SU-DHL-6 (cell line): ENCODE measurements around the gene AFF3.

Experiments used
- H2AFZ ChIP-seq: fragments of 200-600 bp; sonication (generic); 2 replicates; pipeline ENCODE4 v1.6.1; 2014; ENCODE audit warnings: low read depth, mild to moderate bottlenecking, moderate library complexity, mixed read lengths, antibody characterized with exemption, low read length; ENCODE audit not compliant: severe bottlenecking
- H3F3A ChIP-seq: fragments of 200-600 bp; shearing (Covaris generic); 2 replicates; pipeline ENCODE4 v1.6.0; 2016; ENCODE audit warnings: antibody characterized with exemption, mild to moderate bottlenecking; ENCODE audit not compliant: insufficient read depth
- H3K27ac ChIP-seq: fragments of 200-600 bp; sonication (generic); 2 replicates; pipeline ENCODE4 v1.5.1; 2016; ENCODE audit warnings: low read depth, mild to moderate bottlenecking, low read length, moderate library complexity, mixed read lengths
- H3K27me3 ChIP-seq: fragments of 200-600 bp; sonication (generic), shearing (Covaris generic); 2 replicates; pipeline ENCODE4 v1.6.0; 2014; ENCODE audit warnings: mild to moderate bottlenecking, low read length
- H3K36me3 ChIP-seq: fragments of 200-600 bp; sonication (generic); 2 replicates; pipeline ENCODE4 v1.6.1; 2014; ENCODE audit warnings: mild to moderate bottlenecking, low read length, mixed read lengths
- H3K4me2 ChIP-seq: fragments of 300-600, 200-600 bp; shearing (Covaris generic), sonication (generic); 2 replicates; pipeline ENCODE4 v1.6.0; 2014; ENCODE audit warnings: low read length, low read depth, mild to moderate bottlenecking; ENCODE audit not compliant: poor library complexity, severe bottlenecking
- H3K4me3 ChIP-seq: fragments of 200-600 bp; sonication (generic); 2 replicates; pipeline ENCODE4 v1.5.1; 2014; ENCODE audit warnings: antibody characterized with exemption, low read length, mild to moderate bottlenecking, mixed read lengths; ENCODE audit not compliant: insufficient read depth, poor library complexity, severe bottlenecking
- H3K79me2 ChIP-seq: fragments of 200-600 bp; sonication (generic); 2 replicates; pipeline ENCODE4 v1.6.1; 2014; ENCODE audit warnings: mild to moderate bottlenecking, low read length, moderate library complexity; ENCODE audit not compliant: insufficient read depth
- H3K9ac ChIP-seq: fragments of 200-600 bp; sonication (generic); 2 replicates; pipeline ENCODE4 v1.7.0; 2014; ENCODE audit warnings: mild to moderate bottlenecking, low read length
- H3K9me2 ChIP-seq: fragments of 200-600 bp; sonication (generic); replicated peaks from 2 replicates; pipeline ENCODE4 v1.6.1; 2014; ENCODE audit warnings: low read length; ENCODE audit not compliant: insufficient read depth
- H3K9me3 ChIP-seq: fragments of 200-600 bp; sonication (generic); 2 replicates; pipeline ENCODE4 v1.6.1; 2014; ENCODE audit warnings: low read length, mixed read lengths; ENCODE audit not compliant: insufficient read depth
- H4K20me1 ChIP-seq: fragments of 200-600 bp; sonication (generic); 2 replicates; pipeline ENCODE4 v1.6.1; 2014; ENCODE audit warnings: low read depth, mild to moderate bottlenecking, antibody characterized with exemption, low read length, moderate library complexity, mixed read lengths
- CTCF ChIP-seq: fragments of 200-600 bp; sonication (generic); IDR thresholded peaks from one replicate; pipeline ENCODE4 v1.5.1; 2017; ENCODE audit warnings: antibody characterized with exemption, mild to moderate bottlenecking, low read length, moderate library complexity; ENCODE audit not compliant: insufficient read depth, poor library complexity, severe bottlenecking
- EZH2phosphoT487 ChIP-seq: fragments of 200-600 bp; sonication (generic), shearing (Covaris generic); conservative IDR thresholded peaks from 2 replicates; pipeline ENCODE4 v1.6.1; 2018; ENCODE audit warnings: mild to moderate bottlenecking, antibody characterized with exemption, low read length, moderate library complexity, mixed read lengths

The AFF3 gene

GRCh38 chr2:99867770-99868169, 274.6 kb downstream of the AFF3 start:
- TF ChIP-seq CTCF (no peak), EZH2phosphoT487 (no peak)
- Histone ChIP-seq H3K27me3 (no peaks in the 10 kb centered on the region), H3K9me3 (no peaks in the 10 kb centered on the region), H3K9me2 (no peaks in the 10 kb centered on the region), H3K79me2 (no peaks in the 10 kb centered on the region), H3K27ac (no peak overlapping the region), H3K4me2 (no peak overlapping the region), H3K9ac (no peak overlapping the region), H4K20me1 (no peaks in the 10 kb centered on the region), H3F3A (peaks cover 12% of the 10 kb centered on the region), H2AFZ (no peak overlapping the region), H3K36me3 (no peaks in the 10 kb centered on the region), H3K4me3 (no peak overlapping the region)

- Histone ChIP-seq H4K20me1 (no peaks in the 10 kb centered on the region), H3K79me2 (no peaks in the 10 kb centered on the region), H2AFZ (no peak overlapping the region), H3K27me3 (no peaks in the 10 kb centered on the region), H3K27ac (no peak overlapping the region), H3K4me3 (no peak overlapping the region), H3K9me2 (no peaks in the 10 kb centered on the region), H3F3A (peaks cover 12% of the 10 kb centered on the region), H3K9ac (no peak overlapping the region), H3K4me2 (no peak overlapping the region), H3K36me3 (no peaks in the 10 kb centered on the region), H3K9me3 (no peaks in the 10 kb centered on the region)
- no peak for TF ChIP-seq EZH2phosphoT487
- TF ChIP-seq CTCF: no peak
Observed at GRCh38 chr2:99865818-99866676, 276.3 kb downstream of the AFF3 start.

- Histone ChIP-seq H3K9me2 (no peaks in the 10 kb centered on the region), H3K9me3 (no peaks in the 10 kb centered on the region), H2AFZ (no peak overlapping the region), H4K20me1 (no peaks in the 10 kb centered on the region), H3K9ac (no peak overlapping the region), H3K79me2 (no peaks in the 10 kb centered on the region), H3K36me3 (no peaks in the 10 kb centered on the region), H3K4me3 (no peak overlapping the region), H3K4me2 (no peak overlapping the region), H3K27me3 (no peaks in the 10 kb centered on the region), H3F3A (peaks cover 12% of the 10 kb centered on the region), H3K27ac (no peak overlapping the region)
- no peak for TF ChIP-seq EZH2phosphoT487
- no peak for TF ChIP-seq CTCF
Observed at GRCh38 chr2:99864561-99865553, 277.5 kb downstream of the AFF3 start.
